Measurements from ENCODE around the gene ESPN. TPM values are rescaled to one million over a fixed set of nuclear protein-coding genes. Genes with fewer than 3 reads are reported as not detected.

Gene ESPN
- total RNA-seq, 2 donors from 2014 or later: 4.1 to 10.5 TPM

DNA sequence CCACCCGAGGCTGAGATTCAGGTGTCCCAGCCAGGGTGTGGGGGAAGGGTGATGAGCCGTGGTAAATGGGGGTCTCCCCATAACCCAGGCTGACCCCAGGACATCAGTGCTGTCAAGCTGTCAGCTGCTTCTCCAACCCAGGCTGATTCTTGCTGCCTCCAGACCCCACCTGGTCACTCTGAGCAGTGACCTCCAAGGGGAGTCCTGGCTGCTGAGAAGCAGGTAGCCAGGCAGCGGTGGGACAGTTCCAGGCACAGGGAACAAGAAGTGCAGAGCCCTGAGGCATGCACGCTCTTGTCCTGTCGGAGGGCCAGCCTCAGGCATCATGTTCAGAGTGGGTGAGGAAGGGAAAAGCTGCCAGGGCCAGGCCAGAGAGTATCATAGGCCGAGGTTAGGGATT lies 1.1 kb downstream of the ESPN start:
- peaks cover 85% of the 10 kb centered on the region for H3K27me3 ChIP-seq (ENCODE audit: control insufficient read depth, insufficient read depth, low read length, poor library complexity, severe bottlenecking)
- no peak overlapping the region for H3K4me3 ChIP-seq (ENCODE audit: low read length)
- H3K36me3 Mint-ChIP-seq (ENCODE audit: low read depth): no peaks in the 10 kb centered on the region
- no peak overlapping the region for H3K27ac ChIP-seq (ENCODE audit: low read depth, low read length)
- no peaks in the 10 kb centered on the region for H3K36me3 ChIP-seq (ENCODE audit: control insufficient read depth, insufficient read depth, low read length)
- TF ChIP-seq, protein P1, sequence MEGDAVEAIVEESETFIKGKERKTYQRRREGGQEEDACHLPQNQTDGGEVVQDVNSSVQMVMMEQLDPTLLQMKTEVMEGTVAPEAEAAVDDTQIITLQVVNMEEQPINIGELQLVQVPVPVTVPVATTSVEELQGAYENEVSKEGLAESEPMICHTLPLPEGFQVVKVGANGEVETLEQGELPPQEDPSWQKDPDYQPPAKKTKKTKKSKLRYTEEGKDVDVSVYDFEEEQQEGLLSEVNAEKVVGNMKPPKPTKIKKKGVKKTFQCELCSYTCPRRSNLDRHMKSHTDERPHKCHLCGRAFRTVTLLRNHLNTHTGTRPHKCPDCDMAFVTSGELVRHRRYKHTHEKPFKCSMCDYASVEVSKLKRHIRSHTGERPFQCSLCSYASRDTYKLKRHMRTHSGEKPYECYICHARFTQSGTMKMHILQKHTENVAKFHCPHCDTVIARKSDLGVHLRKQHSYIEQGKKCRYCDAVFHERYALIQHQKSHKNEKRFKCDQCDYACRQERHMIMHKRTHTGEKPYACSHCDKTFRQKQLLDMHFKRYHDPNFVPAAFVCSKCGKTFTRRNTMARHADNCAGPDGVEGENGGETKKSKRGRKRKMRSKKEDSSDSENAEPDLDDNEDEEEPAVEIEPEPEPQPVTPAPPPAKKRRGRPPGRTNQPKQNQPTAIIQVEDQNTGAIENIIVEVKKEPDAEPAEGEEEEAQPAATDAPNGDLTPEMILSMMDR (conservative IDR thresholded peaks at IDR 0.05): no peak
- H3K4me3 Mint-ChIP-seq: no peak overlapping the region
- 85 to 100% methylated on average over 4 to 6 of the region's 6 CpGs for WGBS, 2 experiments (ENCODE audit: insufficient coverage in 1 of 2, insufficient read length in 1 of 2)
- no peaks in the 10 kb centered on the region for H3K9me3 Mint-ChIP-seq
- H3K4me1 ChIP-seq (ENCODE audit: control insufficient read depth, insufficient read depth, low read length): no peaks in the 10 kb centered on the region
- no peaks in the 10 kb centered on the region for H3K9me3 ChIP-seq (ENCODE audit: control insufficient read depth, low read length)
- peaks cover 82% of the 10 kb centered on the region for H3K27me3 Mint-ChIP-seq (ENCODE audit: insufficient read depth)
- no peak overlapping the region for H3K27ac Mint-ChIP-seq
- no peak overlapping the region for H3K9ac ChIP-seq (ENCODE audit: extremely low read depth, low read length, poor library complexity, severe bottlenecking)
- H3K4me1 Mint-ChIP-seq: peaks cover 6% of the 10 kb centered on the region
- DNase-seq: no peak

DNA sequence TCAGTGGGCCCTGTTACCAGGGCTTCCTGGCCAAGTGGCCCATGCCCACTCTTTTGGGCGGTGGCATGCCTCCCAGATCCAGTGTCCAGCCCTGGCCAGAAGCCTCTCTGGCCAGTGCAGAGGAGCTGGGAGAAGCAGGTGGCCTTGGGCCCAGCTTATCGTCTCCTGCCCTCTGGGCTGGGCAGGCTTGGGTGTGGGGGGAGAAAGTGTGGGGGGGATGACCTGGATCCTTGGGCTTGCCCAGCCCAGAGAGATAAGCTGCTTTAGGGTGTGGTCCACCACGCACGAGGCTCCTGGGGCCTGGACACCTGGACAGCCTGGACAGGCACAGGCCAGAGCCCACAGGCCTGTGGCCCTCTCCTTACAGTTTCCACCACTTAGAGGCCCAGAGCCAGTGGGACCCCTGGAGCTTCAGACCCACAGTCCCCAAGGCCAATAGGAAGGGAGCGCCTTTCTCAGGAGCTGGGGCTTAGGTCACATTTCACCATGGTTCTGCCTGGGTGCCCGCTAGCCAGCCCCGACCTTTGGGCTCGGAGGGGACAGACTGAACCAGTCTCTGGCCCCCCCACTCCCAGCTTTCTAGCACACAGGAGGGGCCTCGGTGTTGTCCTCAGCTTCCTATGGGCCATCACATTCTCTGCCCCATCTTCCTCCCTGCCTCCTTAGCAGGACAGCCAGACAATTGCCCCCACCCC lies 1.8 kb downstream of the ESPN start:
- Mint-ChIP-seq H3K4me1 (peaks cover 6% of the 10 kb centered on the region), H3K9me3 (no peaks in the 10 kb centered on the region), H3K4me3 (no peak overlapping the region), H3K36me3 (ENCODE audit: low read depth) (no peaks in the 10 kb centered on the region), H3K27me3 (ENCODE audit: insufficient read depth) (peaks cover 76% of the 10 kb centered on the region), H3K27ac (no peak overlapping the region)
- Histone ChIP-seq H3K36me3 (ENCODE audit: control insufficient read depth, insufficient read depth, low read length) (no peaks in the 10 kb centered on the region), H3K4me1 (ENCODE audit: control insufficient read depth, insufficient read depth, low read length) (no peaks in the 10 kb centered on the region), H3K4me3 (ENCODE audit: low read length) (no peak overlapping the region), H3K9ac (ENCODE audit: extremely low read depth, low read length, poor library complexity, severe bottlenecking) (no peak overlapping the region), H3K9me3 (ENCODE audit: control insufficient read depth, low read length) (no peaks in the 10 kb centered on the region), H3K27ac (ENCODE audit: low read depth, low read length) (no peak overlapping the region), H3K27me3 (ENCODE audit: control insufficient read depth, insufficient read depth, low read length, poor library complexity, severe bottlenecking) (peaks cover 80% of the 10 kb centered on the region)
- DNase-seq: no peak
- 94 to 100% methylated on average over 5 to 9 of the region's 9 CpGs for WGBS, 2 experiments (ENCODE audit: insufficient coverage in 1 of 2, insufficient read length in 1 of 2)
- TF ChIP-seq, protein P1 (conservative IDR thresholded peaks at IDR 0.05): no peak

DNA sequence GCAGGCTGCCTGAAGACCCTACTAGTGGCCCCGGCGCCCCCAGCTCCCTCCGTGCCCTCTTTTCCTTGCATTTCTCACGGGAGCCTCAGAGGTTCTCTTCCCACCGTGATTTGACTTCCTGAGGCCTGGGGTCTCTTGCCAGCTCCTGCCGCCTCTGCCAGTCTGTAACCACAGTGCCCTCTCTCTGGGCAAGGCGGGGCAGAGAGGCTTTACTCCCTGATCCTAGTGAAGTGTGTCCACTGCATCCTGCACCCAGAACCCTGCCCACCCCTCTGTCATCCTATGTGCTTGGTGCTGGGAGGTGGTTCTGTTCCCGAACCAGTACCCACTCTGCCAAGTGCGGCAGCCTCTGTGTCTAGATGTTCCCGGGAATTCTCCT lies 2.4 kb downstream of the ESPN start:
- 89 to 90% methylated on average over 7 to 10 of the region's 10 CpGs for WGBS, 2 experiments (ENCODE audit: insufficient coverage in 1 of 2, insufficient read length in 1 of 2)
- DNase-seq: no peak
- H3K4me3 Mint-ChIP-seq: no peak overlapping the region
- H3K27ac Mint-ChIP-seq: no peak overlapping the region
- Histone ChIP-seq H3K4me1 (ENCODE audit: control insufficient read depth, insufficient read depth, low read length) (no peaks in the 10 kb centered on the region), H3K9ac (ENCODE audit: extremely low read depth, low read length, poor library complexity, severe bottlenecking) (no peak overlapping the region), H3K27ac (ENCODE audit: low read depth, low read length) (no peak overlapping the region), H3K36me3 (ENCODE audit: control insufficient read depth, insufficient read depth, low read length) (no peaks in the 10 kb centered on the region), H3K9me3 (ENCODE audit: control insufficient read depth, low read length) (no peaks in the 10 kb centered on the region), H3K4me3 (ENCODE audit: low read length) (no peak overlapping the region), H3K27me3 (ENCODE audit: control insufficient read depth, insufficient read depth, low read length, poor library complexity, severe bottlenecking) (peaks cover 75% of the 10 kb centered on the region)
- H3K9me3 Mint-ChIP-seq: no peaks in the 10 kb centered on the region
- TF ChIP-seq, protein P1 (conservative IDR thresholded peaks at IDR 0.05): no peak
- peaks cover 71% of the 10 kb centered on the region for H3K27me3 Mint-ChIP-seq (ENCODE audit: insufficient read depth)
- H3K4me1 Mint-ChIP-seq: peaks cover 6% of the 10 kb centered on the region
- no peaks in the 10 kb centered on the region for H3K36me3 Mint-ChIP-seq (ENCODE audit: low read depth)
